Neutrophil (primary cell): ENCODE data around the gene PPP1R14B.

Source experiments
- H3K27ac ChIP-seq: fragments of 200-600 bp; sonication (generic); 2 replicates; pipeline ENCODE4 v1.5.1; 2016; ENCODE audit warnings: mild to moderate bottlenecking, moderate library complexity
- H3K27me3 ChIP-seq: fragments of 200-600 bp; sonication (generic); 2 replicates; pipeline ENCODE4 v1.6.0; 2016; ENCODE audit warnings: mild to moderate bottlenecking
- H3K36me3 ChIP-seq: fragments of 200-600 bp; sonication (generic); 2 replicates; pipeline ENCODE4 v1.5.1; 2017
- H3K4me1 ChIP-seq, 2 experiments: fragments of 200-600 bp in 1 of 2; sonication (generic) in 1 of 2; 1 replicate in 1 of 2; 2 replicates in 1 of 2; pipeline versions ENCODE4 v1.5.1 to v1.6.1; 2013 to 2016; ENCODE audit warnings: low read depth in 1 of 2, low read length in 1 of 2, mild to moderate bottlenecking in 1 of 2, moderate library complexity in 1 of 2; ENCODE audit not compliant: control insufficient read depth in 1 of 2, insufficient read depth in 1 of 2
- H3K4me3 ChIP-seq, 2 experiments: fragments of 200-600 bp in 1 of 2; sonication (generic) in 1 of 2; 1 replicate in 1 of 2; 2 replicates in 1 of 2; pipeline ENCODE4 v1.5.1; 2013 to 2016; ENCODE audit warnings: low read depth in 1 of 2, low read length in 1 of 2, mild to moderate bottlenecking in 1 of 2, moderate library complexity in 1 of 2
- H3K9me3 ChIP-seq: fragments of 200-600 bp; sonication (generic); 2 replicates; pipeline ENCODE4 v1.5.1; 2016
- TF ChIP-seq, protein P1 (sequence below): fragments of 200-600 bp; sonication (generic); IDR thresholded peaks from 2 replicates; pipeline ENCODE4 v1.5.1; 2016; ENCODE audit warnings: antibody characterized with exemption

PPP1R14B gene

DNA sequence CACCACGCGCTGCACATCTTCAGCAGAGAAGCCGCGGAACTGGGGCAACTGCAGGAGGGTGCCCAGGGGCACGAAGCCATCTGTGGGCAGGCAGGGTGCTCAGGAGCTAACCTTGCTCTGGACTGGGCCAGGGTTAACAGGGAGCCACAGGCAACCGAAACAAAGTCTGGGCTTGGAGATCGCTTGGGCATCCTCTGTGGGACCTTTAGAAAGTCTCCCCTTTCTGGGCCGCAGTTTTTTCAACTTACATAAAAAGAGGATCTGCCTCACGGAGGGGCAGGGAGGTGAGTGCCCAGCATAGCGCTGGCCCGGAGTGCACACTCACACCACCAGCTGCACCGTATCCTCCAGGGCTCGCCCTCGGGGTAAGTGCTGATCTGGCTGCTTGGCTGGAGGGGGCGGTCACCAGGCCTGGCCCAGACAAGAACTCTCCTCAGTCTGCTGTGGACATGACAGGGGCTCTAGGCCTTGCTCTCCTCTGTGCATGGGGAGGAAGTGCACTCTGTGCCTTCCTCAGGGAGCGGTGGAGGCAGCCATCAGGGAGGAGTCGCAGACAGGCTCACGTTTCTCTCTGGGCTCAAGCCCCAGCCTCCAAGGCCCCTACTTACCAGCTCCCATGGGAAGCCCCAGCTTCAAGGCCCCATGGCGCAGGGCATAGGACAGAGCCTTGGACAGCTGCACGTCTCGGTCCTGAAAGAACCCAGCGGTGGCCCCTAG, 21.7 kb downstream of the PPP1R14B start:
- peak overlapping the region; percentile 85 for H3K27ac ChIP-seq

DNA sequence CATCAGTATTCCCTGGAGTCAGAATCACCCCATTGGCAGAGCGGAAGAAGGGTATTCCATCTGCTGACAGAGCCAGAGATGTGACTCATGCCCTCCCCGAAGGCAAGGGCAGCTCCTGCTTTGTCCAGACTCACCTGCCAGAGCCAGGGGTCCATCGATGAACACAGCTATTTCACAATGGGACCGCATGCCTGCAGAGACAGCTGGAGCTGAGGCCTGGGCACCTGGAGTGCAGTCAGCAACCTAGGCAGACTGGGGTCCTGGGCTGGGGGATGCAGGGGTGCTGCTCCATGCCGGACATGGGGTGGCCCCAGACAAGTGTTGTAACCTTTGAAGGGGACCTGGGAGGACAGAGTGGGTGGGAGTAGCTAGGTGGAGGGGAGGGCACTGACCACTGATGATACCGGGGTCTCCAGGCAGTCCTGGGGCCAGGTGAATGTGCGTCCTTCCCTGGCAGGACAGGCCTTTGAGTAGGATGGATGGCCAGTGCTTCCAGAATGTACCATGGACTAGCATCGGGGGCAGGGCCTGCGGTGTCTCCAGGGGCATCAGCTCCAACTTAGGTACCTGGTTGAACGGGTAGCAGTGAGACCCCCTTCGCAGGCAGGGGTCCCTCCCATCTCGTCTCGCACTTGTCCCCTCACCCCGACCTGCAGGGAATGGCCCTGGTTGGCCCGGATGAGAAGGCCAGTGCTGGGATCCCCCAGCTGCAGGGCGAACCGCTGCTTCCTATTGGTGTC, 22.4 kb downstream of the PPP1R14B start:
- H3K9me3 ChIP-seq, result no peaks in the 10 kb centered on the region

More for the DNA sequence above, 21.7 kb downstream of the PPP1R14B start:
- H3K27me3 ChIP-seq, result no peaks in the 10 kb centered on the region
- TF ChIP-seq, protein P1, sequence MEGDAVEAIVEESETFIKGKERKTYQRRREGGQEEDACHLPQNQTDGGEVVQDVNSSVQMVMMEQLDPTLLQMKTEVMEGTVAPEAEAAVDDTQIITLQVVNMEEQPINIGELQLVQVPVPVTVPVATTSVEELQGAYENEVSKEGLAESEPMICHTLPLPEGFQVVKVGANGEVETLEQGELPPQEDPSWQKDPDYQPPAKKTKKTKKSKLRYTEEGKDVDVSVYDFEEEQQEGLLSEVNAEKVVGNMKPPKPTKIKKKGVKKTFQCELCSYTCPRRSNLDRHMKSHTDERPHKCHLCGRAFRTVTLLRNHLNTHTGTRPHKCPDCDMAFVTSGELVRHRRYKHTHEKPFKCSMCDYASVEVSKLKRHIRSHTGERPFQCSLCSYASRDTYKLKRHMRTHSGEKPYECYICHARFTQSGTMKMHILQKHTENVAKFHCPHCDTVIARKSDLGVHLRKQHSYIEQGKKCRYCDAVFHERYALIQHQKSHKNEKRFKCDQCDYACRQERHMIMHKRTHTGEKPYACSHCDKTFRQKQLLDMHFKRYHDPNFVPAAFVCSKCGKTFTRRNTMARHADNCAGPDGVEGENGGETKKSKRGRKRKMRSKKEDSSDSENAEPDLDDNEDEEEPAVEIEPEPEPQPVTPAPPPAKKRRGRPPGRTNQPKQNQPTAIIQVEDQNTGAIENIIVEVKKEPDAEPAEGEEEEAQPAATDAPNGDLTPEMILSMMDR, result no peak
- no peaks in the 10 kb centered on the region for H3K9me3 ChIP-seq
- peaks cover 35 to 38% of the 10 kb centered on the region in 2 experiments for H3K4me1 ChIP-seq
- peaks cover 46% of the 10 kb centered on the region for H3K36me3 ChIP-seq
- H3K4me3 ChIP-seq, result peak overlapping the region; percentile 75 to 84

DNA sequence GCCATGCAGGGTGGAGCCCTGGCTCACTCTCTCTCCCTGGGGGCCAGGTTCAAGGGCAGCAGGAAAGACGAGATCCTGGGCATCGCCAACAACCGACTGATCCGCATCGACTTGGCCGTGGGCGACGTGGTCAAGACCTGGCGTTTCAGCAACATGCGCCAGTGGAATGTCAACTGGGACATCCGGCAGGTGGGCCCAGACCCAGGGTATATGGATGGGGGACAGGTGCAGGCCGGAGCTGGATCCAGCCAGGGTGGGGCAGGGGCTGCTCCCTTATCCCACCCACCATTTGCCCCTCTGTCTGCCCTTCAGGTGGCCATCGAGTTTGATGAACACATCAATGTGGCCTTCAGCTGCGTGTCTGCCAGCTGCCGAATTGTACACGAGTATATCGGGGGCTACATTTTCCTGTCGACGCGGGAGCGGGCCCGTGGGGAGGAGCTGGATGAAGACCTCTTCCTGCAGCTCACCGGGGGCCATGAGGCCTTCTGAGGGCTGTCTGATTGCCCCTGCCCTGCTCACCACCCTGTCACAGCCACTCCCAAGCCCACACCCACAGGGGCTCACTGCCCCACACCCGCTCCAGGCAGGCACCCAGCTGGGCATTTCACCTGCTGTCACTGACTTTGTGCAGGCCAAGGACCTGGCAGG, 23.6 kb downstream of the PPP1R14B start:
- H3K36me3 ChIP-seq, result peaks cover 66% of the 10 kb centered on the region
- peaks cover 24 to 27% of the 10 kb centered on the region in 2 experiments for H3K4me1 ChIP-seq
- H3K27ac ChIP-seq, result peak overlapping the region; percentile 85
- TF ChIP-seq, protein P1, result no peak
- H3K4me3 ChIP-seq, result no peak overlapping the region
- H3K27me3 ChIP-seq, result no peaks in the 10 kb centered on the region
- H3K9me3 ChIP-seq, result no peaks in the 10 kb centered on the region

More for the DNA sequence above, 22.4 kb downstream of the PPP1R14B start:
- TF ChIP-seq, protein P1, result no peak
- Histone ChIP-seq H3K4me1 (peaks cover 28 to 31% of the 10 kb centered on the region in 2 experiments), H3K4me3 (no peak overlapping the region), H3K27ac (peak overlapping the region; percentile 85), H3K27me3 (no peaks in the 10 kb centered on the region), H3K36me3 (peaks cover 54% of the 10 kb centered on the region)

DNA sequence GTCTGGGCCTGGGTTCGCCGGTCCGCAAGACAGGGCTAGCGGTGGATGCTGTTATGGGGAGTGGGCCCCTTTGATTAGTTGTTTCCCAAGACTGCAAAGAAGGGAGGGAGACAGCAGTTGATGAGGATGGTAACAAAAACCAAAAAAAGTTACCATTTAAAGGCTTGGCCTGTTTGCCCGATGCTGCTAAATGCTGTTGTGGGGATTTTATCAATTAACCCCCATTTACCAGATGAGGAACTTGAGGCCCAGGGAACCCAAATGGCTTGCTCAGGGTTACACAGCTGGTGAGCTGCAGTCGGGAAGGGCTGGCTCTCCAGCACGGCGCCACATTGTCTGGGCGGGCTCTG, 24.1 kb downstream of the PPP1R14B start:
- Histone ChIP-seq H3K27ac (peak overlapping the region; percentile 85), H3K36me3 (peaks cover 71% of the 10 kb centered on the region), H3K4me1 (peaks cover 24 to 26% of the 10 kb centered on the region in 2 experiments), H3K27me3 (no peaks in the 10 kb centered on the region), H3K4me3 (no peak overlapping the region), H3K9me3 (no peaks in the 10 kb centered on the region)
- TF ChIP-seq, protein P1, result no peak

DNA sequence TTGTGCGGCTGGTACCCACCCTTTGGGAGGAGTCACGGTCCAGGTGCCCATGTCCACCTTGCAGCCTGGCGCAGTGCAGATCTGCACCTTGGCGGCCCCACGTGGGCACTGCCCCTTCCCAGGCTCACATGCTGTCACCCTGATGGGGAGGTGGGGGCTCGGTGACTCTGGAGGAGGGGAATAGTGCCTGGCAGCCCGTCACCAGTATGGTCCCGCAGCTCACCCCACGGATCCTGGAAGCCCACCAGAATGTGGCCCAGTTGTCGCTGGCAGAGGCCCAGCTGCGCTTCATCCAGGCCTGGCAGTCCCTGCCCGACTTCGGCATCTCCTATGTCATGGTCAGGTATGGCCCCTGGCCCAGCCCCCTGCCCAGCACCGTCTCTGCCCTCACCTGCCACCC, 25.9 kb downstream of the PPP1R14B start:
- TF ChIP-seq, protein P1, result no peak
- no peaks in the 10 kb centered on the region for H3K9me3 ChIP-seq
- H3K36me3 ChIP-seq, result peaks cover 88% of the 10 kb centered on the region
- H3K27ac ChIP-seq, result peak overlapping the region; percentile 36
- H3K4me3 ChIP-seq, result no peak overlapping the region
- no peaks in the 10 kb centered on the region for H3K27me3 ChIP-seq
- peaks cover 10 to 12% of the 10 kb centered on the region in 2 experiments for H3K4me1 ChIP-seq
